Immature natural killer cell (primary cell): Measurements from ENCODE around the gene TRMT5. TPM values are rescaled to one million over a fixed set of nuclear protein-coding genes. Genes with fewer than 3 reads are reported as not detected.

ENCODE experiments used
- DNase-seq, 3 donors: peaks; one replicate each; pipeline ENCODE4 v3.0.0; 2022; ENCODE audit warnings: mixed read lengths in 1 of 3
- H3K27ac Mint-ChIP-seq, 6 donors: one replicate each; pipeline ENCODE4 v1.8.0; 2020; ENCODE audit warnings: mixed read lengths in 6 of 6, mild to moderate bottlenecking in 5 of 6, inconsistent platforms in 4 of 6, moderate library complexity in 3 of 6
- H3K27me3 Mint-ChIP-seq, 3 donors: one replicate each; pipeline ENCODE4 v1.8.0; 2020 to 2021; ENCODE audit warnings: low read depth in 3 of 3, mild to moderate bottlenecking in 3 of 3, mixed read lengths in 3 of 3, moderate library complexity in 3 of 3, inconsistent platforms in 1 of 3
- H3K36me3 Mint-ChIP-seq, 3 donors: one replicate each; pipeline ENCODE4 v1.8.0; 2020; ENCODE audit warnings: mixed read lengths in 3 of 3, inconsistent platforms in 2 of 3, mild to moderate bottlenecking in 2 of 3
- H3K4me1 Mint-ChIP-seq, 2 donors: one replicate each; pipeline ENCODE4 v1.8.0; 2020; ENCODE audit warnings: inconsistent platforms in 2 of 2, mild to moderate bottlenecking in 2 of 2, mixed read lengths in 2 of 2, moderate library complexity in 1 of 2
- H3K4me3 Mint-ChIP-seq, 5 donors: one replicate each; pipeline ENCODE4 v1.8.0; 2020; ENCODE audit warnings: mild to moderate bottlenecking in 5 of 5, mixed read lengths in 5 of 5, inconsistent platforms in 3 of 5, moderate library complexity in 3 of 5
- H3K9me3 Mint-ChIP-seq, 6 donors: one replicate each; pipeline ENCODE4 v1.8.0; 2020; ENCODE audit warnings: mild to moderate bottlenecking in 6 of 6, mixed read lengths in 6 of 6, inconsistent platforms in 4 of 6, moderate library complexity in 3 of 6
- polyA plus RNA-seq, 3 donors: library from polyadenylated mRNA; unstranded; fragments of 300-500 nt; fragmentation: Illumina TruSeq; gene quantifications; one replicate each; pipeline ENCODE4 v1.2.3, GENCODE V29; 2021

TRMT5 gene
- polyA plus RNA-seq, 3 donors from 2014 or later: 0.48 to 2.5 (median 0.90) TPM

GRCh38 chr14:60951776-60952435 lies 29.0 kb downstream of the TRMT5 start:
- peaks cover 4 to 13% (median 10%) of the 10 kb centered on the region in 6 donors for H3K9me3 Mint-ChIP-seq
- no peaks in the 10 kb centered on the region for H3K4me1 Mint-ChIP-seq
- H3K4me3 Mint-ChIP-seq: no peak overlapping the region
- peaks cover 14 to 18% (median 17%) of the 10 kb centered on the region in 3 donors for H3K36me3 Mint-ChIP-seq
- no peak overlapping the region for H3K27ac Mint-ChIP-seq
- DNase-seq: no peak
- no peaks in the 10 kb centered on the region for H3K27me3 Mint-ChIP-seq

GRCh38 chr14:60946773-60947172 lies 34.1 kb downstream of the TRMT5 start:
- DNase-seq: no peak
- Mint-ChIP-seq H3K27ac (no peak overlapping the region), H3K9me3 (no peaks in the 10 kb centered on the region), H3K4me1 (no peaks in the 10 kb centered on the region), H3K27me3 (peaks cover 0 to 2% (median 0%) of the 10 kb centered on the region in 3 donors), H3K4me3 (no peak overlapping the region), H3K36me3 (peaks cover 0 to 10% (median 4%) of the 10 kb centered on the region in 3 donors)

- H3K27ac Mint-ChIP-seq: no peak overlapping the region
- H3K9me3 Mint-ChIP-seq: no peaks in the 10 kb centered on the region
- peaks cover 0 to 13% (median 4%) of the 10 kb centered on the region in 3 donors for H3K36me3 Mint-ChIP-seq
- H3K4me1 Mint-ChIP-seq: no peaks in the 10 kb centered on the region
- H3K27me3 Mint-ChIP-seq: peaks cover 0 to 2% (median 0%) of the 10 kb centered on the region in 3 donors
- H3K4me3 Mint-ChIP-seq: no peak overlapping the region
- DNase-seq: no peak
Measured at GRCh38 chr14:60945984-60946383, 34.9 kb downstream of the TRMT5 start.

DNA sequence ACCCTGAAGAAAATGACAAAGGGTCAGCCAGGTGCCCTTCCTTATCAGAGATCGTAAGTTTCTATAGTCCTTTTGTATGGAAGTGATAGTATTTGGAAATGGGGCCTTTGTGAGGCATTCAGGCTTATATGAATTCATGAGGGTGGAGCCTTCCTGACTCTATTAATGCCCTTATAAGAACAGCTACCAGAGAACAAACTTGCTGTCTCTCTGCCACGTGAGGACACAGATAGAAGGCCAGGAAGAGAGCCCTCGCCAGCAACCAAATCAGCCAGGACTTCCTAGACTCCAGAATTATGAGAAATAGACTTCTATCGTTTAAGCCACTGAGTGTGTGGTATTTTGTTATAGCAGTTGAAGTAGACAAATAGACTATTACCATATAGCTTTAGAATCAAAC lies 36.7 kb downstream of the TRMT5 start:
- Mint-ChIP-seq H3K27ac (no peak overlapping the region), H3K9me3 (no peaks in the 10 kb centered on the region), H3K27me3 (peaks cover 0 to 2% (median 0%) of the 10 kb centered on the region in 3 donors), H3K4me3 (no peak overlapping the region), H3K36me3 (peaks cover 0 to 13% (median 7%) of the 10 kb centered on the region in 3 donors), H3K4me1 (no peaks in the 10 kb centered on the region)
- no peak for DNase-seq

GRCh38 chr14:60943637-60944032 lies 37.2 kb downstream of the TRMT5 start:
- Mint-ChIP-seq H3K27me3 (peaks cover 0 to 2% (median 0%) of the 10 kb centered on the region in 3 donors), H3K4me1 (no peaks in the 10 kb centered on the region), H3K4me3 (no peak overlapping the region), H3K36me3 (peaks cover 0 to 13% (median 9%) of the 10 kb centered on the region in 3 donors), H3K27ac (no peak overlapping the region), H3K9me3 (no peaks in the 10 kb centered on the region)
- DNase-seq: no peak

DNA sequence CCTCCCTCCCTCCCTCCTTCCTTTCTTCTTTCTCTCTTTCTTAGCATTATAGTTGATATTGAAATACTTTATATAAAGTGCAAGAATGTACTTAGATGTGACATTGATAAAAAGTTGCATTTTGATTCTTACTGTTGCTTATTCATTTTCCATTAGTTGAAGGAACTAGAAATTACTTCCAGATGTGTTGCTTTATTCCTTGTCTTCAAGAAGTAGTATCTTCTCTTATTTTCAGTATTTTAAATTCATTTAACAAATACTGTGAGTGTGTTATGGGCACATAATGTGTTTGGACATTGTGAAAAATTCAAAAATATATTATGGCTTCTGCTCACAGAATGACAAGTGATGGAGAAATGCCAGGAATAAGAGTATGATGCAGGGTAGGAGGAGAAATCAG lies 45.6 kb downstream of the TRMT5 start:
- Mint-ChIP-seq H3K27me3 (no peaks in the 10 kb centered on the region), H3K27ac (no peak overlapping the region), H3K4me1 (peaks cover 4 to 10% of the 10 kb centered on the region in 2 donors), H3K4me3 (no peak overlapping the region), H3K36me3 (peaks cover 0 to 9% (median 0%) of the 10 kb centered on the region in 3 donors), H3K9me3 (no peaks in the 10 kb centered on the region)
- DNase-seq: no peak

DNA sequence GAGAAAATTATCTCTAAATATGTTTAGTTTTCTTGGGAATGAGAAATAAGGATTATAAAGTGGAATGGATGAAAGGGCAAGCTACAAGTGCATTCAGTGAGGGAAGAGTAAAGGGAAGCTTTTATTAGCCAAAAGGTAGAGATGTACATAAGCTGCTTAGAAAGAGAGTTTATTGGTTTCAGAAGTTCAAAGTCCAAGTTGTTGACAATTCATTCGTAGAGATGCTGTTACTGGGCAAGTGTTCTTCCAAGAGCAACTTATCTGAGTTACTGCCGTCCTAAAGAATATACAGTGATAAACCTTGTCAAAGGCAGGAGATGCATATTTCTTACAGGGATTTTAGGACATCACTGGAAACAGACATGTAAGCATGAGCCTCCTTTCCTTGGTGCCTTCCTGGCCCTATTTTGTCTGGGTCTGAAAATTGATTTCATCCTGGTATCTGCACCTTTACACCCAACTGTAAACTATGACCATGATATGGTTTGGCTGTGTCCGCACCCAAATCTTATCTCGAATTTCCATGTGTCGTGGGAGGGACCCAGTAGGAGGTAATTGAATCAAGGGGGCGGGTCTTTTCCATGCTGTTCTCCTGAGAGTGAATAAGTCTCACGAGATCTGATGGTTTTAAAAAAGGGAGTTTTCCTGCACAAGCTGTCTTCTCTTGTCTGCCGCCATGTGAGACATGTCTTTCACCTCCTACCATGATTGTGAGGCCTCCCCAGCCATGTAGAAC lies 46.8 kb downstream of the TRMT5 start:
- Mint-ChIP-seq H3K36me3 (peaks cover 0 to 5% (median 0%) of the 10 kb centered on the region in 3 donors), H3K27ac (no peak overlapping the region), H3K9me3 (no peaks in the 10 kb centered on the region), H3K4me3 (no peak overlapping the region), H3K4me1 (peaks cover 4 to 10% of the 10 kb centered on the region in 2 donors), H3K27me3 (no peaks in the 10 kb centered on the region)
- DNase-seq: no peak

DNA sequence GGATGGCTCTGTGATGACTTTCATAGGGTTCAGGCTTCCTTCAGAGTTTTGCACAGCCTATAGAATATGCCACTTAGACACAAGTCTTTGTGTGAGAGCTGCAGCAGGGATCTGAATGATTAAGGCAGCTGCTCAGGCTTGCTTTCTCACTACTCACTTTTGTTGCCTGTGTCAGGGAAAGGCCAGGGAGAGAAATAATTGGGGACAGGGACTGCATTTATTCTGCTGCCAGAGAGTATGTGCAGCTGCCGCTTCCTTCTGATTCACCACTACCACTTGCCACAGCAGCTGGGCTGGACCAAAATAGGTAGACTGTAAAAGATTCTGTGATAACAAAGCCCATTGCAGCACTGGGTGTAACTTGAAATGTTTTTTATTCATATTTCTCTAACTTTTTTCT lies 49.7 kb downstream of the TRMT5 start:
- DNase-seq: no peak
- peaks cover 0 to 4% (median 0%) of the 10 kb centered on the region in 3 donors for H3K36me3 Mint-ChIP-seq
- no peak overlapping the region for H3K4me3 Mint-ChIP-seq
- no peak overlapping the region for H3K27ac Mint-ChIP-seq
- H3K9me3 Mint-ChIP-seq: no peaks in the 10 kb centered on the region
- H3K4me1 Mint-ChIP-seq: peaks cover 4 to 11% of the 10 kb centered on the region in 2 donors
- no peaks in the 10 kb centered on the region for H3K27me3 Mint-ChIP-seq

DNA sequence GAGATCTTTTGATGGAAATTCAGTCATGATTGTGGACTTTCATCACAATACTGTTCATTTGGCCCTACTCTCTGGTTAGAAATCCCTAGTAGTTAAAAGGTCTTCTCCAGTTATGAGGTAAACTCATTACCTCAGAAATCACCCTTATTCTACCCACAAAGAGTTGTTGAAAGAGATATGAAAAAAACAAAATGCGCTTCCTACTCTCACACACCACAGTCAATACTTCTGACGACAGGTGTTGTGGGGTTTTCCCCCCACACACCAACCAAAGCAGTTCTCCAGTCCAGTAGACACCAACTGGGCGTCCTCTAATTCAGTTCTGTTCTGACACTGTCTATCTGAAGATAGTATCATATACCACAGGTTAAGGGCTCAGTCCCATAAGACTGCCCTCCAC lies 54.9 kb downstream of the TRMT5 start:
- H3K4me3 Mint-ChIP-seq: no peak overlapping the region

GRCh38 chr14:60925286-60925685 lies 55.6 kb downstream of the TRMT5 start:
- Mint-ChIP-seq H3K9me3 (no peaks in the 10 kb centered on the region), H3K36me3 (peaks cover 0 to 4% (median 0%) of the 10 kb centered on the region in 3 donors), H3K27ac (no peak overlapping the region), H3K4me1 (peaks cover 0 to 7% of the 10 kb centered on the region in 2 donors), H3K27me3 (peaks cover 0 to 2% (median 0%) of the 10 kb centered on the region in 3 donors), H3K4me3 (no peak overlapping the region)
- DNase-seq: no peak

More for the DNA sequence above, 54.9 kb downstream of the TRMT5 start:
- Mint-ChIP-seq H3K36me3 (peaks cover 0 to 4% (median 0%) of the 10 kb centered on the region in 3 donors), H3K27ac (no peak overlapping the region), H3K27me3 (peaks cover 0 to 2% (median 0%) of the 10 kb centered on the region in 3 donors), H3K4me1 (peaks cover 2 to 13% of the 10 kb centered on the region in 2 donors), H3K9me3 (no peaks in the 10 kb centered on the region)
- no peak for DNase-seq

DNA sequence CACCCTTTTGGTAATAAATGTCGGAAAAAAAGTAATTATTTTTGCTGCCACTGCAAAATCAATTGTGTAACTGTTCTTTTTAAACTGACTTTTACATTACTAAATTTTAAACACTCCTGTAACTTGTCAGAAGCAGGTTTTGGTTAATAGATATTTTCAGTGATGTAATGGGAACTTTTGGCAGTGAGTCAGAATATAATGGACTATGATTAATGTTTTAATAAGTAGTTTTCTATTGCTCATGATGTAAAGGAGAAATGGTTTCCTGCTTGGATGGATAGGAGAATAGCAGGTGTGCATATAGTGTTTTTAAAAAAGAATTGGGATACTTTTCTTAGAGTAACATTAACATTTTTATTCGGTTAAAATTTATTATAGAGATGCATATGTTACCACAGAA lies 58.8 kb downstream of the TRMT5 start:
- Mint-ChIP-seq H3K27ac (peak overlapping the region in 1 of 6 donors; percentile 25), H3K4me3 (no peak overlapping the region), H3K27me3 (peaks cover 0 to 2% (median 0%) of the 10 kb centered on the region in 3 donors), H3K4me1 (peaks cover 0 to 7% of the 10 kb centered on the region in 2 donors), H3K9me3 (no peaks in the 10 kb centered on the region), H3K36me3 (peaks cover 0 to 11% (median 4%) of the 10 kb centered on the region in 3 donors)
- DNase-seq: no peak

Other genes starting within 250 kb of the TRMT5 start
- 10 to 100 TPM; 18.7 to 30.8 (median 27.7) TPM for gene MNAT1, start 246.3 kb downstream of the TRMT5 start, polyA plus RNA-seq
- 1 to 10 TPM; 2.7 to 3.9 (median 2.7) TPM for gene SLC38A6, start 166 bp upstream of the TRMT5 start, polyA plus RNA-seq